Neural progenitor cell (in vitro differentiated cells): ENCODE data around the gene RAVER1.

Experiments
- EZH2 ChIP-seq: fragments of 200-600 bp; sonication (generic); IDR thresholded peaks from 2 replicates; pipeline ENCODE4 v1.6.1; 2017; ENCODE audit warnings: antibody characterized with exemption, mild to moderate bottlenecking, moderate library complexity
- TF ChIP-seq, protein P1 (sequence below): fragments of 200-600 bp; sonication (generic); IDR thresholded peaks from 2 replicates; pipeline ENCODE4 v1.5.1; 2017; ENCODE audit warnings: antibody characterized with exemption, mild to moderate bottlenecking

DNA sequence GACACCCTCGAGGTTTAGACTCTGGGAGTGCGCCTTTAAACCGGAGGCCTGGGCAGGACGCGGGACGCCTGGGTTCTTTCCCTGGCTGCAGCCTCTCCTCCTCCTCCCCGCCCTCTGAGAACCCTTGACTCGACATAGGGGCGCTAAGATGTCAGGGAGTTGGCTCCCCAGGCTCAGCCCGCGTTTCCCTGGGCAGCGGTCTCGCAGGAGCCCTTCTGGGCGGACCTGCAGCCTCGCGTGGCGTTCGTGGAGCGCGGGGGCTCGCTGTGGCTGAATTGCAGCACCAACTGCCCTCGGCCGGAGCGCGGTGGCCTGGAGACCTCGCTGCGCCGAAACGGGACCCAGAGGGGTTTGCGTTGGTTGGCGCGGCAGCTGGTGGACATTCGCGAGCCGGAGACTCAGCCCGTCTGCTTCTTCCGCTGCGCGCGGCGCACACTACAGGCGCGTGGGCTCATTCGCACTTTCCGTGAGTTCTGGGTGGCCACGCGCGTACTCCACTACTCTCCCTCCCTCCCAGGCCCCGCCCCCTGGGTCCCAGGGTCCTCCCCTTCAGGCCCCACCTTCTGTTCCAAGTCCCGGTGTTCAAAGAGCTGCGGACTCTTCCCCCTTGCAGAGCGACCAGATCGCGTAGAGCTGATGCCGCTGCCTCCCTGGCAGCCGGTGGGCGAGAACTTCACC, 42.3 kb downstream of the RAVER1 start:
- TF ChIP-seq, protein P1, sequence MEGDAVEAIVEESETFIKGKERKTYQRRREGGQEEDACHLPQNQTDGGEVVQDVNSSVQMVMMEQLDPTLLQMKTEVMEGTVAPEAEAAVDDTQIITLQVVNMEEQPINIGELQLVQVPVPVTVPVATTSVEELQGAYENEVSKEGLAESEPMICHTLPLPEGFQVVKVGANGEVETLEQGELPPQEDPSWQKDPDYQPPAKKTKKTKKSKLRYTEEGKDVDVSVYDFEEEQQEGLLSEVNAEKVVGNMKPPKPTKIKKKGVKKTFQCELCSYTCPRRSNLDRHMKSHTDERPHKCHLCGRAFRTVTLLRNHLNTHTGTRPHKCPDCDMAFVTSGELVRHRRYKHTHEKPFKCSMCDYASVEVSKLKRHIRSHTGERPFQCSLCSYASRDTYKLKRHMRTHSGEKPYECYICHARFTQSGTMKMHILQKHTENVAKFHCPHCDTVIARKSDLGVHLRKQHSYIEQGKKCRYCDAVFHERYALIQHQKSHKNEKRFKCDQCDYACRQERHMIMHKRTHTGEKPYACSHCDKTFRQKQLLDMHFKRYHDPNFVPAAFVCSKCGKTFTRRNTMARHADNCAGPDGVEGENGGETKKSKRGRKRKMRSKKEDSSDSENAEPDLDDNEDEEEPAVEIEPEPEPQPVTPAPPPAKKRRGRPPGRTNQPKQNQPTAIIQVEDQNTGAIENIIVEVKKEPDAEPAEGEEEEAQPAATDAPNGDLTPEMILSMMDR = no peak
- peak; percentile 82 for TF ChIP-seq EZH2
